GM21526 (cell line): ENCODE measurements around the gene CCND1.

Source experiments
- ATAC-seq: cut with Tn5 transposase; IDR thresholded peaks from one replicate; pipeline ENCODE4 v1.9.1; 2021; ENCODE audit warnings: moderate library complexity; ENCODE audit not compliant: unreplicated experiment, low FRiP score

CCND1 gene

DNA sequence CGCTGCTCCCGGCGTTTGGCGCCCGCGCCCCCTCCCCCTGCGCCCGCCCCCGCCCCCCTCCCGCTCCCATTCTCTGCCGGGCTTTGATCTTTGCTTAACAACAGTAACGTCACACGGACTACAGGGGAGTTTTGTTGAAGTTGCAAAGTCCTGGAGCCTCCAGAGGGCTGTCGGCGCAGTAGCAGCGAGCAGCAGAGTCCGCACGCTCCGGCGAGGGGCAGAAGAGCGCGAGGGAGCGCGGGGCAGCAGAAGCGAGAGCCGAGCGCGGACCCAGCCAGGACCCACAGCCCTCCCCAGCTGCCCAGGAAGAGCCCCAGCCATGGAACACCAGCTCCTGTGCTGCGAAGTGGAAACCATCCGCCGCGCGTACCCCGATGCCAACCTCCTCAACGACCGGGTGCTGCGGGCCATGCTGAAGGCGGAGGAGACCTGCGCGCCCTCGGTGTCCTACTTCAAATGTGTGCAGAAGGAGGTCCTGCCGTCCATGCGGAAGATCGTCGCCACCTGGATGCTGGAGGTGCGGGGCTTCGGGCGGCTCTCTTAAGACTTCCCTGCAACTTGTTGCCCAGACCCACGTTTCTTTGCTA, at the start of gene CCND1:
CCND1 (plus strand) TSS at position 162 of the 587 bp plus-strand sequence; CDS start at position 320, 158 bp downstream.
- ATAC-seq: no peak

DNA sequence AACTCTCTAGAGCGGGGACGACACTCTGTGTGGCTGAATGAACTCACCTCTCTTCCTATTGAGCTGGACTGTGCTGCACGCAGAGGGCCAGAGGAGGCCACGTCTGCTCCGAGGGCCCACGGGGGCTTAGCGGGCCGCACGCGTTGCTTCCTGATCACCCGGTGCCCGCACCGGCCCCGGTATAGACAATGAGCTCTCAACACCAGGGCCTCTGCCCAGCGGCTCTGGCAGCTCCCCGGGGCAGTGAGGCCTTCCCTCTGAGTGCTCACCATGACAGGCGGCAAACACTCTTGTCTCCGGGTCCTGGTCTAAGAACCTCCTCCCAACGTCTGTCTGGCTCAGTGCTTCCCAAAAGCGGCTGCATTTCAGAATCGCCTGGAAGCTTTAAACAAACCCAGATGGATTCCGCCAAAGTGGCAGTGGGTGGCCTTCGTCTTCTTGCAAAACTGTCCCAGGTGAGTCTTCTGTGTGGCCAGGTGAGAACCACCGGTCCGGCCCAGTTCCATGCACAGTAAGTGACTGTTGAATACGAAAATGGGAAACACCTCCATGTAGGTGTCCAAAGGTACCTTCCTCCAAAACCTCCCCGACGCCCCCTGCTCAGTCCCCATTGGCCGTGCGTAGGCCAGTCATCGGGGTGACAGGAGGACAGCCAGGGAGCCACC, 47.8 kb upstream of the CCND1 start:
- ATAC-seq: no peak

DNA sequence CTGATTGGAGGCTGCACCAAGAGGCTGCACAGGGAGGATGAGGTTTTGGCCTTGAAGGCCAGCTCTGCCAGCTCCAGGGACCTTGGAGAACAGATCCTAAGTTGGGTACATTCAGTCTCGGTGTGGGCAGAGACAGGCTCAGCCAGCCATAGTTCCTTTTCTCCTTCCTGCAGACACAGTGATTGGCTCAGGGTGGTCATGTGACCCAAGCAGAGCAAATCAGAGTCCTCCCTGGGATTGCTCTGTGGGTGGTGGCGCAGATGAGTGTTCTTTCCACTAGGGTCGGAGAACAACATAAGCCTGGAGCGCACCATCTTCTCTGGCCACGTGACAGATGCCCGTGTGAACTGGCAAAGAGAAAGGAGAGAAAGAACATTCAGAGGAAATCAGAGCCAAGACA, 47.1 kb upstream of the CCND1 start:
- no peak for ATAC-seq

DNA sequence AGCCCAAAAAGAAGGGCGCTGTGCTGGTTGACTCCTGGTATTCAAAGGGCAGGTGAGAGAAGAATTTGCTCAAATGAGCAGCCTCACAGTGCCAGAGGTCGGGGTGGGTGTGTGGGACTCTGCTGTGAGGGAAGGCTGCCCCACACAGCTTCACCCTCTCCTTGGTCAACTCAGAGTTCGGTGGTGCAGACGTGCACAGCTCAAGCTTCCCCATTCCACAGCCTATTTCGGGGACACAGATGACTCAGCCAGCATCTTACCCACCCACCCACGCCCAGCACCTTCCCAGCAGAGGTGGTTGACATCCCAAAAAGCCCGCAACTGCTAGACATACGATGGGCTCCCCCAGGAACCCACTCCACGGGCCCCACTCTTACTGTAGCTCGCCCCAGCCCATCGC, 46.5 kb upstream of the CCND1 start:
- ATAC-seq: no peak

DNA sequence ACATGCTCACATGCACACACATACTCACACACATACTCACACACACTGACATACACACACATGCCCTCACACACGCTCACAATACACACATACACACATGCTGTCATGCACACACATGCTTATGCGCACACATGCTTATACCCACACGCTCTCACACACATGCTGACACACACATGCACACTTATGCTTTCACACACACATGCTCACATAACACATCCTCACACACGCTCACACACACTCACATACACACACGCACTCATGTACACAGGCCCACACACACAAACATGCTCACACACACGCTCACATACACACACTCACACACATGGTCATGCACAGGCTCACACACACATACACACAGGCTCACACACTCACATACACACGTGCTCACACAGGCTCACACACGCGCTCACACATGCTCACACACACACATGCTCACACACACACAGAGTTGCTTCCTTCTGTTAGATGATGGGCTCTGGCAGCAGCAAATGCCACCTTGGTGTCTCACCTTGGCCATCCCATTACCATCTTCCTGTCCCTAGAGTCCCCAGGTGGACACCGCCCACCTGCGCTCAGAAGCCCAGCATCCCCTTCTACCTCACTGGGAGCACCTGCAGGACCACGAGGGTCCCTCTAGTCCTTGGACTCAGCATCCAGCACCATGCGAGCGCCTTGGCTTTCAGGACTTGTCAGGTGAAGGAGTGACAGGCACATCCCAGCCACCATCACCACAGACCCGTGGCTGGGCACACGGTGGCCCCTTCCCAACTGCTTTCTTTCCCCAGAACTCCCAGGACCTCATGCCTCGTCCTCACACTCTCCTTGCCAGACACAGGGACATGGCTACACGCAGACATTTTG, 44.9 kb upstream of the CCND1 start:
- ATAC-seq: no peak

DNA sequence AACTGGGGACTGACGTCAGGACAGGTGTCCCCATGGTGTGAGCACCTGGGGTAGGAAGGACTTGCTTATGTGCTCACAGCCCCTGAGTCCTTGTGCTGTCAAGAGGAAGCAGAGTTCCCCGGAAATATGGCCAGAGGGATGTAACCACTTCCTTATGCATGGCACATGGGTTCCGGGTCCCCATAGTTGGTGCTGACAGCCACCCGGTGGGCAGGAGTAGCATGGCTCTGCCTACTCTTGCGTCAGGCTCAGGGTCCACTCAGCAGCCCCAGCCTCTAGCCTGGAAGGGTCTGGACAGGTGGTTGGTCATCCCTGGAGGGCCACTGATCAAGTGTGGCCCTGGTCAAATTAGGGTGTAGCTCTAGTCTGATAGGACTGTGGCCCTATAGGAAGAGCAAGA, 42.8 kb upstream of the CCND1 start:
- no peak for ATAC-seq

DNA sequence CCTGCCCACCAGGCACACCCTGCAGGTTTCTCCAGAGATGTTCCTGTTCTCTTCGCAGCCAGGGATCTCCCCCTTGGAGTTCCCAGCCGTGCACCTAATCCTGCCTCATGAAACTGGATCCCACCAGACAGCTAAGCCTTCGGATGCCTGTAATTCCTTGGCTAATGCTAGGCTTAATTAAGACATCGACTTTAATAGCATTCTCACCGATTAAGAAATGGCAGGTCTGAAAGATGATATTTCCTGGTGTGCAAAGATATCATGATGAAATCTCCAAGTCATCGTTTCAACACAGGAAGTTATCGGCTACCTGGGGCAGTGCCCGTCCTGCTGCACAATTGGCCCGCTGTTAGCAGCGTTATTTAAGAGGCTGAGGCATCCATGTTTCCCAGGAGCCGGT, 41.5 kb upstream of the CCND1 start:
- no peak for ATAC-seq

DNA sequence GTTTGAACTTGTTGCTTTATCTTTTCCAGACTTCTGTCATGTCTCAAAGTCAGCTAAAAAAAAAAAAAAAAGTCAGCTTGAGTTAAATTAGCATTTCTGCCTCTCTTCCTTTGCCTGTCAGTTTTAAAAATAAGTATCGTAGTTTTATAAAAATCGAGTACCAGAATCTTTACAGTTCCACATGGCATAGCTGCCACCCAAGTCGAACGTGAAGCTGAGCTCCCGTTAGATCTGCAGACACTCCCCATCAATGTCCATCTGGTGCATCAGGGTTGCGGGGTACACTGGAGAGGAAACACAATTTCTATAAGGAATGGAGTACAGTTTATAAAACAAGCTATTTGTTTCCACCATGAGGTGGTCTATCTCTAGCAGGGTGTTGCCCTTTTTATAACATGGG, 41.0 kb upstream of the CCND1 start:
- no peak for ATAC-seq

DNA sequence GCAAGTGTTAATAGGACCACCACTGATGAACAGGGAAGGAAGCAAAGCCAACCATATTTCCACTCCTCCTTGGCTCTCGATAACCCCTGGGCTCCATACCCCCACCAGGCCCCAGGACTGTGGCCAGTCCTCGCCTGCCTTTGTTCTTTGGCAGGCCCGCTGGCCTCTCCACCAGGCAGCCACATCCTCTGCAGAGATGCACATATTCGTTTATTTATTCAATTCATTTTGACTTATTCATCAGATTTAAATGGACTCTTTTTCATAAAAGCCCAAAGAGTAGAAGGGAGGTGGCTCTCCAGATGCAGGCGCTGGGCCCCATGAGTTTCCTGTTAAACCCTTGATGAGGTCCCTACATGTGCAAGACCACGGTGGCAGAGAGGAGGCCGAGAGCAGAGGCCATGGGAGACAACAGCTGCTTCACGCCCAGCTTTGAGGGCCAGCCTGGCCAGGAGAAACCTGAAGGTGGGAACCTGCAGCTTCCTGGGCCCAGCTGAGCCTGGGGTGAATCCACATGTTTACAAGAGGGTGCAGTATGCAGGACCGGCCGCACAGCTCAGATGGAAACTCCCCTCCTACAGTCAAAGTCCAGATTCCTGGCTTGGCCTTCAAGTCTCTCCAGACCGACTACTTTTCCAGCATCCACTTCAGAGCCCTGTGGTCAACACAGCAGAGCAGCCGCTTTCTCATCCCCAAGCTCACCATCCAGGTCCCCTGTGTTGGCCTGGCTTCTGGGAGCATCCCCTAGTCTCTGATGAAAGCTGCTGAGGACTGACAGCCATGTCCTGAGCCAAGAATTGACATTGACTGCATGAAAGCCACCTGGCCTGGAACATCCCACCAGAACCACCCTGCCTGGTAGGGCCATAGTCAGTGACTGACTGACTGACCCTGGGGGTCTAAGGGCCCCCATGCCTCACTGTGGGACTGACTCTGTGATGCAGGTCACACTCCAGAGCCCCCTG, 39.7 kb upstream of the CCND1 start:
- ATAC-seq: no peak

DNA sequence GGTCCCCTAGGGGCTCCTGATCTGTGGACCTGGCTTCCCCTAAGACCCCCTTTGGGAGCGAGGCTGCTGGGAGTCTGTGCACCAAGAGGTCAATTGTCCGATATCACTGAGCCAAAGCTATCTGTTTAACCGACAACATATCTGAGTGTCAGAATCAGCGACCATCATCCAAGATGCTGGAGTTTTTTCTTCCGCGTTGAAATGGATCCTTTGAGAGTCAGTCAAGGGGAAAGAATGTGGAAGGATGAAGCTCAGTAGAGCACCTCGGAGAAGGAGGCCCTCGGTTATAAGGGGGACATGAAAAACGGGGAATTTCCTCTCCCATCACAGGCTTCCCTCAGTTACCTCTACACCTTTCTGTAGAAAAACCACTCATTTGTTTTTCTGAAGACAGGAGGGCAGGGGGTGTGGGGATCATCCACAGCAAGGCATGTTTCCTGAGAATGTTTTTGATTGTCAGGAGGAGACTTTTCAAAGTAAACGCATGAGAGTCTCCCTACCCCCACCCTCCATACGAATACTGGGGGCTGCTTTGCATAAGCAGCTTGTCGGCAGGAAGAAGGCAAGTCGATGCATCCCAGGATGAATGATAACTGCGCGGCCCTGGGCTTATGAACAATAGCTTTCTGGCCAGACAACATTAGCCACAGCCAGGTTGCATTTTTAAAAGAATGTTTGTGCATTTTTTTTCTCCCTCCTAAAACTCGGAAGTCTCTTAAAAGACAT, 37.7 kb upstream of the CCND1 start:
- ATAC-seq: no peak

DNA sequence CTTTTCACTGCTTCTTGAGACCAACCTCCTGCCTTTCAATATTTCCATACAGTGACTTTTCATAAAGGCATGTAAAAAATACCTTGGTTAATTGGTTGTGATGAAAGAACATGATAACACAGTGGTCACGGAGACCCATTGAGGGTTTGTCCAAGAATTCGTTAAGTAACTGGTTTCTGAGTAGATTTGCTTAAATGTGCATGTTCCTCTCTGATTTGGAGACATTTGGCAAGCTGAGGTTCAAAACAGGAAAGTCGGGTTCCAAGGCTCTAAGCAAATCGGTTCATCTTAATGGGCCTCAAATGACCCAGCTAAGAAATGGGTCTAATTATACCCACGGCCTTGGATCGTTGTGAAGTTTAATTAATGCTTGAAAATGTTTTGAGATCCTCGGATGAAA, 36.9 kb upstream of the CCND1 start:
- no peak for ATAC-seq

DNA sequence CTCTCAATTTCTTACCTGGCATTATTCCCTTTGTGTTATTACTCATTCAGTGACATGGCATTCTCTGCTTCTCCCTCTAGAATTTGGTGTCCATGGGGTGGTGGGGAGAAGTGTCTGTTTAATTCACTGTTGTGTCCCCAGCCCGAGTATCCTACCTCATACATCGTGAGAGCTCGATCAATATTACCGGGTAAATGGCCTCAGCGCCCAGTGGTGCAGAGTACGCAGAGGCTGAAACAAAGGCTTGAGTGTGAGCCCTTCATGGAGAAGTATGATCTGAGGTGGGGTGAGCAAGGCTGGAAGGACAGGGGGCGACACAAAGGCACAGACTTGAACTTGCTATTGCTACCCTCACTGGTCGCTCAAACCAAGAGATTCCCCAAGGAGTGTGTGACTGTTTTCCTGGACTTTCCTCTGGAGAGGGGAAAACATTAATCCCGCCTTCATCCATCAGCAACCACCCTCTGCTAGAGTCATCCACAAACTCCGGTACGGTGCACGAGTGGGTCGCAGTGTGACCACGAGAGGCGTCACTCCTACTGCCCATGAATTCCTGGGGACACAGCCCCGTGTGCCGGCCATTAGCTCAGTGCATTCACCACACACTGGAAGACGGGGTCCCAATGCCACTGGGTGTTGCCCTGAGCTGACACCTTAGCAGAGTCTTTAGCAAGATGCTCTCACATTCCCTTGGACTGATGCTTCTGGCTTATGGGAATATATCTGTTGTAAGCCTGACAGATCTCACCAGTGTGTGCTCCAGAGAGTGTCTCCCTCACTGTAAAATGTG, 35.0 kb upstream of the CCND1 start:
- no peak for ATAC-seq

DNA sequence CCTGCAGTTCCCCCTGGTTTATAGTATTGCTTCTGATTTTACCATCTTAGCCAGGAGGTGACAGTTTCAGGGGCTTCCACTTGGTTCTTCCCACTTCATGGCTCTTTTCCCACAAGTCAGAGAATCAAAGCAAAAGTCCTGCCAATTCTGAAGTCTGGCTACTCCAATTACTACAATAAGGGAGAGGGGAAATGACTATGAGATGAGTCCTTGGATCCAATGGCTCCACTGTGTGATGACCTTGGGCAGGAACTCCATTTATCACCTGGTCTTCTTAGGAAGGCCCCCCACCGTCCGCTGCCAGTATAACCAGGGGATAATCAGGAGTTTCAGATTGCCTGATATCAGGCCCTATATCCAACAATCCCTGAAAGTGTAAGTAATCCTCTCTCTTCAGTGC, 31.6 kb upstream of the CCND1 start:
- ATAC-seq: no peak

DNA sequence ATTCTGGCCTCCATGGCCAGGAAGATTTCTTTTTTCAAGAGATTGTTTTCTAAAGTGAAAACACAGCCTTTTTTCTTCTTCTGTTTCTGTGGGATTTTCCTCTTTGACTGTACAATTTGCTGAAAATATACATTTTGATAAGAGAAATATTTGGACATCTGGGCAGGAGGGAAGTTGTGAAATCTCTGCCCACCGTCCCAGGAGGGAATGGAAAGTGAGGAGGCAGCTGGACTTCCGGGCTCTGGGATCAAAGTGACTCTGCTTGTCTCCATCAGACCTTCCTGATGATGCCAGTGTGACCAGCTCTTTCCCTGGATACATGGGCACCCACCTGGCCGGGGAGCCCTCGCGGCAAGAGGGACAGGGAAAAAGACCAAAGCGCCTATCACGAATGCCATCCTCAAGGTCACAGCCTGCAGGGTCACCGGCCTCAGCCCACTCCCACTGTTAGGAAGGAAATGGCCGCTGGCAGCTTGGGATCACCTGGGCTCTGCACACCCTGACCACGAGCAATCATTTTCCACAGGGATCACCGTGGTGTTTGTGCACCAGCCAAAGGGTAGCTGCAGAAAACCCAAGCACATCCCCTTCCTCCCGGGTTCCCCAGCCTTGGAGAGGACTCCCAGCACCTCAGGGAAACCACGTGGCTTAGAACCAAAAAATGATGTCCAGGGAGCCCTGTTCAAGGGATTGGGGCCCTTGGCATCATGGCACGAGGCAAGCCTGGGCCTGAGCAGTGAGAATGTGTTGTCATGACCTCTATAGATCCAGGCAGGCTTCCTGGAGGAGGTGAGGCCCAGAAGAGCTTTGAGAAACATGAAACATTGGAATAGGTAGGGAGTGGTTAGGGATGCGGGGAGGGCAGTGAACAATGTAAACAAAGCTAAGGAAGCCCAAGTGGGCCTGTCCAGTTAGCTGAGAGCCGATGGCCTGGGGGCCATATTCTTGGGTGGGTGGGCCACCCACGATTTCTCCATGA, 29.1 kb upstream of the CCND1 start:
- no peak for ATAC-seq

DNA sequence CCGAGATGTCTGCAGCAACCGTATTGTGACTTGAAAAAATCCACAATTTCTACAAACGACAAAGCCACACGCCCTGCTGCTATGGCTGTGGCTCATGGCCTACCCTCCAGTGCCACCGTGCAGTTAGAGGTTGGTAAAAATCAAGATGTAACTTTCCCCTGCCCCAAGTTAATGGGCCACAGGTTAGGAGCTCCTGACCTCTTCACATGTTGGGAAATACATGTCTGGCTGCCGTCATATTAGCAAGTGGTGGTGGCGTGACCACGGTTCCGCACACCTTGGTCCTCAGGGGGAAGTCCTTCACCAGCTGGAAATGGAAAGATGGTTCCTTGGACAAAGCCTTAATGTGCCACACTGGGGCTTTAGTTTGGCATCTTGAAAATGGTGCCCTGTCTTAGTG, 27.4 kb upstream of the CCND1 start:
- ATAC-seq: no peak

DNA sequence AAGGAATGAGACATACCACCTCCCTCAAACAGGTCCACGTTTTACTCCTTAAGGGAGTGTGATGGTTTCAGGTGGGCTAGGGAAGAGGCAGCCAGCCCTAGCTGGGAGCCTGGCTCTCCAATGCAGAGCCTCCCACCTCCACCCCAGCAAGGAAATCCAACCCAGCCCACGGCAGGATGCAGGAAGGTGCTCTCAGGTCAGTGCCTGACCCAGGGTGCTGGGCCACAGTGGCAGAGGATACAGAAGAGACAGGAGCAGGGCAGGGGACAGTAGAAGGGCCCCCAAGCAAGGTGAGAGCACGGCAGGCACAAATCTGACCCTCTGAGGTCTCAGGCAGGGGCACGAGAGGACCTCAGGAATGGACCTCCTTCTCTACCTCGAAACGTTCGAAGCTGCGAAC, 26.9 kb upstream of the CCND1 start:
- no peak for ATAC-seq

DNA sequence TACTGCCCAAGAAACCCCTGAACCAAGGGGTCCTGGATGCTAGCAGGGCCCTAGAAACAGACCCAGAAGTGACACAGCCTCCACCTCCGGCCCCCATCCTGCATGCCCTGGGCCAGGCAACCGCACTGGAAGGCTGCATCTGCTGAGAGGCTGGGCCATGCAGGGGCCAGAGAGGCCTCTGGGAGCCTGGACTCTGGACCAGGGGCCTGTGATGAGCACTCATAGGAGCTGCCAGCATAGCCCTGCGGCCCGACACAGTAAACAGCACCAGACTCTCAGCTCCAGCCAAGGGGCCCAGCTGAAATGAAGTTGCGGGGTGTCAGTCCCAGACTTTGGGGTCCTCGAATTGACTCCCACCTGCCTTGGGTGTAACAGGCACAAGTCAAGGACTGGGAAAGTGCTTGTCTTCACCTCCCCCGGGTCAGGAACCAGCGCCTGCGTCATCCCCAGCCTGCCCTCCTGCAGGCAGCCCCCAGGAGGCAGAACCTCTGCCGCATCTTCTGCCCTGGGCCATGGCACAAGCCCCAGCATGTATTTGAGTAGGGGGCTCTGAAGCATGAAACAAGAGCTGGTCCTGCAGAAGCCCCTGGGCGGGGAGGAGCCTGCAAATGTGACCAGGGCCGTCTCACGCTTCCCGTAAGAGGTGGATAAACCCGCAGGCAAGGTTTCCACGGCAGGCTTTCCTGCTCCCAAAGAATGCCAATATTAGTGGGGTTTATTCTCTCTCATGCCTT, 25.2 kb upstream of the CCND1 start:
- no peak for ATAC-seq
